ENCODE measurements around the gene BAZ2B. TPM values are rescaled to one million over a fixed set of nuclear protein-coding genes. Genes with fewer than 3 reads are reported as not detected.

BAZ2B gene
- polyA plus RNA-seq, 1 donor from 2014 or later = 150 TPM

DNA sequence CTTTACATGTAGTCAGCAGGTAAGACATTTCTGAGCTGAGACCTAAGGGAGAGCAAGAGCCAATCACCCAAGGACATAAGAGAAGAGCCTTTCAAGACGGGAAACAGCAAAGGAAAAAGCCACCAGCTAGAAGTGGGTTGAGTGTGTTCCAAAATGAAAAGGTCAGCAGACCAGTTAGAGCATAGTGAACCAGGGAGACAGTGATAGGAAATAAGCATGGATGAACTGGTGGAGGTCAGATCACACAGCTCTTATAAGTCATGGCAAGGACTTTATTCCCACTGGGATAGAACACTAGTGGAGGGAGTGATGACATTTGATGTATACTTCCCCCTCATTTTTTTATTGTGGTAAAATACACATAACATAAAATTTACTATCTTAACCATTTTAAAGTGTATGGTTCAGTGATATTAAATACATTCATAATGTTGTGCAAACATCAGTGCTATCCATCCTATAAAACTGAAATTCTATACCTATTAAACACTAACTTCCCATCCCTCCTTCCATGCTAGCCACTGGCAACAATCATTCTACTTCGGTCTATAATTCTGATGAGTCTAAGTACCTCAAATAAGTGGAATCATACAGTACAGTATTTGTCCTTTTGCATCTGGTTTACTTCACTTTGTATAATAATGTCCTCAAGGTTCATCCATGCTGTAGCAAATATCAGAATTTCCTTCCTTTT is 174.0 kb downstream of the BAZ2B start:
- Histone ChIP-seq H2AFZ (ENCODE audit: low read depth, low read length) (no peak overlapping the region), H3K9ac (ENCODE audit: low read length) (no peak overlapping the region), H3K4me3 (ENCODE audit: low read length) (no peak overlapping the region), H3F3A (ENCODE audit: insufficient read depth, low read length, poor library complexity, severe bottlenecking) (no peaks in the 10 kb centered on the region), H4K20me1 (ENCODE audit: insufficient read depth) (no peaks in the 10 kb centered on the region), H3K27ac (ENCODE audit: low read length) (no peak overlapping the region), H3K9me3 (ENCODE audit: low read length) (no peaks in the 10 kb centered on the region), H3K79me2 (replicated peaks; ENCODE audit: insufficient read depth, low read length) (no peaks in the 10 kb centered on the region), H3K9me2 (ENCODE audit: insufficient read depth, low read length) (no peaks in the 10 kb centered on the region), H3K27me3 (ENCODE audit: insufficient read depth, low read depth, low read length) (no peaks in the 10 kb centered on the region), H3K4me2 (ENCODE audit: low read length) (no peak overlapping the region), H3K36me3 (ENCODE audit: insufficient read depth, low read length) (peaks cover 16% of the 10 kb centered on the region)
- no peak for TF ChIP-seq EP300 (conservative IDR thresholded peaks at IDR 0.05; ENCODE audit: poor library complexity, severe bottlenecking)
- TF ChIP-seq SMC3 (conservative IDR thresholded peaks at IDR 0.05; ENCODE audit: poor library complexity) = no peak
- TF ChIP-seq, protein P1, sequence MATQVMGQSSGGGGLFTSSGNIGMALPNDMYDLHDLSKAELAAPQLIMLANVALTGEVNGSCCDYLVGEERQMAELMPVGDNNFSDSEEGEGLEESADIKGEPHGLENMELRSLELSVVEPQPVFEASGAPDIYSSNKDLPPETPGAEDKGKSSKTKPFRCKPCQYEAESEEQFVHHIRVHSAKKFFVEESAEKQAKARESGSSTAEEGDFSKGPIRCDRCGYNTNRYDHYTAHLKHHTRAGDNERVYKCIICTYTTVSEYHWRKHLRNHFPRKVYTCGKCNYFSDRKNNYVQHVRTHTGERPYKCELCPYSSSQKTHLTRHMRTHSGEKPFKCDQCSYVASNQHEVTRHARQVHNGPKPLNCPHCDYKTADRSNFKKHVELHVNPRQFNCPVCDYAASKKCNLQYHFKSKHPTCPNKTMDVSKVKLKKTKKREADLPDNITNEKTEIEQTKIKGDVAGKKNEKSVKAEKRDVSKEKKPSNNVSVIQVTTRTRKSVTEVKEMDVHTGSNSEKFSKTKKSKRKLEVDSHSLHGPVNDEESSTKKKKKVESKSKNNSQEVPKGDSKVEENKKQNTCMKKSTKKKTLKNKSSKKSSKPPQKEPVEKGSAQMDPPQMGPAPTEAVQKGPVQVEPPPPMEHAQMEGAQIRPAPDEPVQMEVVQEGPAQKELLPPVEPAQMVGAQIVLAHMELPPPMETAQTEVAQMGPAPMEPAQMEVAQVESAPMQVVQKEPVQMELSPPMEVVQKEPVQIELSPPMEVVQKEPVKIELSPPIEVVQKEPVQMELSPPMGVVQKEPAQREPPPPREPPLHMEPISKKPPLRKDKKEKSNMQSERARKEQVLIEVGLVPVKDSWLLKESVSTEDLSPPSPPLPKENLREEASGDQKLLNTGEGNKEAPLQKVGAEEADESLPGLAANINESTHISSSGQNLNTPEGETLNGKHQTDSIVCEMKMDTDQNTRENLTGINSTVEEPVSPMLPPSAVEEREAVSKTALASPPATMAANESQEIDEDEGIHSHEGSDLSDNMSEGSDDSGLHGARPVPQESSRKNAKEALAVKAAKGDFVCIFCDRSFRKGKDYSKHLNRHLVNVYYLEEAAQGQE (IDR thresholded peaks at IDR 0.05; ENCODE audit: borderline replicate concordance) = no peak
- TF ChIP-seq POLR2AphosphoS5 (IDR thresholded peaks at IDR 0.05) = no peak
- no peak for TF ChIP-seq EZH2 (IDR thresholded peaks at IDR 0.05; ENCODE audit: borderline replicate concordance, insufficient read depth, low read length, poor library complexity, severe bottlenecking)
- TF ChIP-seq, protein P2, sequence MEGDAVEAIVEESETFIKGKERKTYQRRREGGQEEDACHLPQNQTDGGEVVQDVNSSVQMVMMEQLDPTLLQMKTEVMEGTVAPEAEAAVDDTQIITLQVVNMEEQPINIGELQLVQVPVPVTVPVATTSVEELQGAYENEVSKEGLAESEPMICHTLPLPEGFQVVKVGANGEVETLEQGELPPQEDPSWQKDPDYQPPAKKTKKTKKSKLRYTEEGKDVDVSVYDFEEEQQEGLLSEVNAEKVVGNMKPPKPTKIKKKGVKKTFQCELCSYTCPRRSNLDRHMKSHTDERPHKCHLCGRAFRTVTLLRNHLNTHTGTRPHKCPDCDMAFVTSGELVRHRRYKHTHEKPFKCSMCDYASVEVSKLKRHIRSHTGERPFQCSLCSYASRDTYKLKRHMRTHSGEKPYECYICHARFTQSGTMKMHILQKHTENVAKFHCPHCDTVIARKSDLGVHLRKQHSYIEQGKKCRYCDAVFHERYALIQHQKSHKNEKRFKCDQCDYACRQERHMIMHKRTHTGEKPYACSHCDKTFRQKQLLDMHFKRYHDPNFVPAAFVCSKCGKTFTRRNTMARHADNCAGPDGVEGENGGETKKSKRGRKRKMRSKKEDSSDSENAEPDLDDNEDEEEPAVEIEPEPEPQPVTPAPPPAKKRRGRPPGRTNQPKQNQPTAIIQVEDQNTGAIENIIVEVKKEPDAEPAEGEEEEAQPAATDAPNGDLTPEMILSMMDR (IDR thresholded peaks at IDR 0.05; ENCODE audit: poor library complexity, severe bottlenecking) = no peak
- TF ChIP-seq TAF1 (IDR thresholded peaks at IDR 0.05; ENCODE audit: low read depth) = no peak
- no peak for TF ChIP-seq MXI1 (conservative IDR thresholded peaks at IDR 0.05; ENCODE audit: poor library complexity, severe bottlenecking)
- no peak for TF ChIP-seq RAD21 (conservative IDR thresholded peaks at IDR 0.05)

DNA sequence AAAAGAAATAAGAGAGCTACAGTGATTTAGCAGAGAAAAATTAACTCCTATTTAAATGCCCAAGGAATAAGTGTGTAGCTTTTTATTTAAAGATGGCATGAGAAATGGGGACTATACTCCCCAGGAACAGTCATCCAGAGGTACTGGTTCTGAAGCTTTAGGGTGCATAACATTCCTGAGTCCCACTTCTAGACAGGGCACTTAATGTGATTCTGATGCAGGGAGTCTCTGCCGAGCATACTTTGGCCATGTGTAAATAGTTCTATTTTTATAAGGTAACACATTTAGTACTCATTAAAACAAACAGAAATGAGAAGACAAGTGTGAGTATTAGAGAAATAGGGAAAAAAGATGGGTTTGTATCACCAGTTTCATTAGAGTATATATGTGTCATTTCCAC is 175.2 kb downstream of the BAZ2B start:
- Histone ChIP-seq H4K20me1 (ENCODE audit: insufficient read depth) (no peaks in the 10 kb centered on the region), H3F3A (ENCODE audit: insufficient read depth, low read length, poor library complexity, severe bottlenecking) (no peaks in the 10 kb centered on the region), H3K9me2 (ENCODE audit: insufficient read depth, low read length) (no peaks in the 10 kb centered on the region), H3K9ac (ENCODE audit: low read length) (no peak overlapping the region), H3K27me3 (ENCODE audit: insufficient read depth, low read depth, low read length) (no peaks in the 10 kb centered on the region), H3K4me3 (ENCODE audit: low read length) (no peak overlapping the region), H3K79me2 (replicated peaks; ENCODE audit: insufficient read depth, low read length) (no peaks in the 10 kb centered on the region), H3K4me2 (ENCODE audit: low read length) (no peak overlapping the region), H3K27ac (ENCODE audit: low read length) (no peak overlapping the region), H3K9me3 (ENCODE audit: low read length) (no peaks in the 10 kb centered on the region), H3K36me3 (ENCODE audit: insufficient read depth, low read length) (peaks cover 16% of the 10 kb centered on the region), H2AFZ (ENCODE audit: low read depth, low read length) (no peak overlapping the region)
- TF ChIP-seq, protein P1 (IDR thresholded peaks at IDR 0.05; ENCODE audit: borderline replicate concordance) = no peak
- TF ChIP-seq TAF1 (IDR thresholded peaks at IDR 0.05; ENCODE audit: low read depth) (no peak), POLR2AphosphoS5 (IDR thresholded peaks at IDR 0.05) (no peak), MXI1 (conservative IDR thresholded peaks at IDR 0.05; ENCODE audit: poor library complexity, severe bottlenecking) (no peak), SMC3 (conservative IDR thresholded peaks at IDR 0.05; ENCODE audit: poor library complexity) (no peak), EP300 (conservative IDR thresholded peaks at IDR 0.05; ENCODE audit: poor library complexity, severe bottlenecking) (no peak), RAD21 (conservative IDR thresholded peaks at IDR 0.05) (no peak), EZH2 (IDR thresholded peaks at IDR 0.05; ENCODE audit: borderline replicate concordance, insufficient read depth, low read length, poor library complexity, severe bottlenecking) (no peak)
- TF ChIP-seq, protein P2 (IDR thresholded peaks at IDR 0.05; ENCODE audit: poor library complexity, severe bottlenecking) = no peak
